Progenitor cell of endocrine pancreas (in vitro differentiated cells): ENCODE results near the gene ARHGAP15. TPM values are rescaled to one million over a fixed set of nuclear protein-coding genes. Genes with fewer than 3 reads are reported as not detected.

Experiments
- DNase-seq: peaks from one replicate; pipeline ENCODE4 v3.0.0; 2021; ENCODE audit warnings: low spot score; ENCODE audit not compliant: unreplicated experiment
- H3K27ac Mint-ChIP-seq: 2 replicates; pipeline ENCODE4 v1.8.0; 2021; ENCODE audit warnings: mild to moderate bottlenecking, moderate library complexity, mixed read lengths
- H3K27me3 Mint-ChIP-seq: 2 replicates; pipeline ENCODE4 v1.8.0; 2021; ENCODE audit warnings: mixed read lengths
- H3K36me3 Mint-ChIP-seq: 2 replicates; pipeline ENCODE4 v1.8.0; 2022; ENCODE audit warnings: mixed read lengths; ENCODE audit not compliant: insufficient read depth
- H3K4me1 Mint-ChIP-seq: 2 replicates; pipeline ENCODE4 v1.8.0; 2021; ENCODE audit warnings: low read depth, mixed read lengths
- H3K4me3 Mint-ChIP-seq: 2 replicates; pipeline ENCODE4 v1.8.0; 2021; ENCODE audit warnings: low read depth, mild to moderate bottlenecking, moderate library complexity, mixed read lengths
- H3K9me3 Mint-ChIP-seq: 2 replicates; pipeline ENCODE4 v1.8.0; 2021; ENCODE audit warnings: low read depth, mixed read lengths
- CTCF ChIP-seq: fragments of 200-600 bp; sonication (generic); IDR thresholded peaks from one replicate; pipeline ENCODE4 v1.5.0; 2021; ENCODE audit warnings: antibody characterized with exemption, mild to moderate bottlenecking; ENCODE audit not compliant: unreplicated experiment
- total RNA-seq: library from RNA; stranded (reverse); gene quantifications from 2 replicates; pipeline ENCODE4 v1.2.1, GENCODE V29; 2021

The ARHGAP15 gene
- total RNA-seq, 1 donor from 2014 or later, result not detected

- TF ChIP-seq CTCF, result no peak
- Mint-ChIP-seq H3K4me3 (no peak overlapping the region), H3K9me3 (no peaks in the 10 kb centered on the region), H3K4me1 (peaks cover 13% of the 10 kb centered on the region), H3K36me3 (no peaks in the 10 kb centered on the region), H3K27ac (no peak overlapping the region), H3K27me3 (peaks cover 14% of the 10 kb centered on the region)
- DNase-seq, result no peak
Measured at GRCh38 chr2:143720095-143720664, 591.0 kb downstream of the ARHGAP15 start.

GRCh38 chr2:143725400-143725799 lies 596.2 kb downstream of the ARHGAP15 start:
- H3K27me3 Mint-ChIP-seq, result peaks cover 10% of the 10 kb centered on the region
- no peaks in the 10 kb centered on the region for H3K36me3 Mint-ChIP-seq
- no peak for DNase-seq

GRCh38 chr2:143726151-143726845 lies 597.1 kb downstream of the ARHGAP15 start:
- H3K9me3 Mint-ChIP-seq, result no peaks in the 10 kb centered on the region
- peaks cover 25% of the 10 kb centered on the region for H3K4me1 Mint-ChIP-seq
- no peak for DNase-seq
- no peaks in the 10 kb centered on the region for H3K36me3 Mint-ChIP-seq
- TF ChIP-seq CTCF, result no peak
- no peak overlapping the region for H3K27ac Mint-ChIP-seq
- H3K4me3 Mint-ChIP-seq, result no peak overlapping the region
- peaks cover 11% of the 10 kb centered on the region for H3K27me3 Mint-ChIP-seq

More at GRCh38 chr2:143725400-143725799, 596.2 kb downstream of the ARHGAP15 start:
- Mint-ChIP-seq H3K4me1 (peaks cover 25% of the 10 kb centered on the region), H3K9me3 (no peaks in the 10 kb centered on the region), H3K27ac (no peak overlapping the region), H3K4me3 (no peak overlapping the region)
- TF ChIP-seq CTCF, result no peak

- H3K36me3 Mint-ChIP-seq, result no peaks in the 10 kb centered on the region
- DNase-seq, result no peak
- peaks cover 11% of the 10 kb centered on the region for H3K27me3 Mint-ChIP-seq
Measured at GRCh38 chr2:143728498-143728897, 599.3 kb downstream of the ARHGAP15 start.

More at GRCh38 chr2:143728498-143728897, 599.3 kb downstream of the ARHGAP15 start:
- no peaks in the 10 kb centered on the region for H3K9me3 Mint-ChIP-seq
- peaks cover 22% of the 10 kb centered on the region for H3K4me1 Mint-ChIP-seq
- no peak overlapping the region for H3K4me3 Mint-ChIP-seq
- no peak for TF ChIP-seq CTCF
- H3K27ac Mint-ChIP-seq, result no peak overlapping the region
